ENCODE data around the gene BTBD9.
A peak's percentile ranks its signal among the peaks of the same experiment; 100 is the strongest.

Gene BTBD9

DNA sequence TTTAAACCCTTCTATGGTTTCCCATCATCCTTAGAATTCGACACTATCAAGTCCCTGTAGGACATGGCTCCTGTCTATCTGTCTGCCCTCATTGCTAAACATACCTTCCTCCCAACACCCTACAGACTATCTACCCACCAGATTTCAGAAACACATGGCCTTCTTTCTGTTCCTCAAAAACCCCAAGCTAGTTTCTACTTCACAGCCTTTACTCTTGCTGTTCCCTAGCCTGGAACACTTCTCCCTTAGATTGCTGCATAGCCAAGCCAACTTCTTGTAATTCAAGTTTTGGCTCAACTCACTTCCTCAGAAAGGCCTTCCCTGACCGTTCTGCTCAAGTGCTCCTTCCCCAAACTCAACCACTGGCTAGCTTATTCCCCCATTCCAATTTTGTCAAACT, 156.2 kb downstream of the BTBD9 start:
- DNase-seq (ENCODE audit: extremely low spot score) = peak; percentile 49
- TF ChIP-seq CTCF (IDR thresholded peaks at IDR 0.05; ENCODE audit: control extremely low read depth, extremely low read depth, low read depth, missing control alignments) = no peak
- ChIA-PET POLR2A (no interaction called here), CTCF (interaction anchor here (0.9 to 7.1 kb wide), 7 partner anchors 10 to 34 kb away, joined by 3 to 57 read pairs (median 6); no protein-coding TSS in a partner anchor)

GRCh38 chr6:38482466-38482865, 157.3 kb downstream of the BTBD9 start:
- CTCF ChIA-PET = interaction anchor here (1.2 to 7.1 kb wide), 7 partner anchors 9 to 450 kb away, joined by 3 to 57 read pairs (median 6); no protein-coding TSS in a partner anchor
- DNase-seq (ENCODE audit: extremely low spot score) = no peak
- POLR2A ChIA-PET = interaction anchor here (0.7 kb wide), 1 partner anchor 93 kb away, joined by 13 read pairs; no protein-coding TSS in a partner anchor
- no peak for TF ChIP-seq CTCF (IDR thresholded peaks at IDR 0.05; ENCODE audit: control extremely low read depth, extremely low read depth, low read depth, missing control alignments)

- no peak for DNase-seq (ENCODE audit: extremely low spot score)
- TF ChIP-seq CTCF (IDR thresholded peaks at IDR 0.05; ENCODE audit: control extremely low read depth, extremely low read depth, low read depth, missing control alignments) = no peak
- POLR2A ChIA-PET = no interaction called here
Measured at GRCh38 chr6:38481851-38482250, 157.9 kb downstream of the BTBD9 start.

DNA sequence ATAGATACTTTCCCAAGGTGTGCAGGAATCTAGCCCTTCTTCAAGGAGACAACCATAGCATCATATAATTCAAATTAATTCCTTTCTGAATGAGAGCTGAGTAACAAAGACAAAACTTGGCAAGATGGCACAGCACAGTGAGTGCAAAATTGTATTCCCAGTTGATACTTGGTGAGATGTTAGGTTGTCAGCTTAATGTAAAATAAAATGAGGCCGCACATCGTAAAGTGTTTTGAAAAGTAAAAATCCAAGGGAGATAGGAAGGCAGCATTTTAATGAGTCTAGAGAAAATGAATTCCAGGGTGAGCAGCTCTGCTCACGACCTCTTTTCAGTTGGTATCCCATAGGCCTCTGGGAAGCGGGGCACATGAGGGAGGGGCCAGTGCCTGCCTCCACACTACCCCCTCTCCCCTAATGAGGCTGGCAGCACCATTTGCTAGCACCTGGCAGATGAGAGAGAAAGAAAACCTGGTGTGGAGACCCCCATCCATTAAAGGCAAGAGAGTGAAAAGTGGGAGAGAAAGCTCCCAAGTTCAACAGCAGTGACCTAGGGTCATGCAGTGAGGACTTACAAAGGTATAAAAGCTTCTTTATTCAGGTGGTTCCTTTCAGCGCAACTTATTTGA, 158.4 kb downstream of the BTBD9 start:
- no peak for TF ChIP-seq CTCF (IDR thresholded peaks at IDR 0.05; ENCODE audit: control extremely low read depth, extremely low read depth, low read depth, missing control alignments)
- CTCF ChIA-PET = interaction anchor here (0.6 to 7.1 kb wide), 4 partner anchors 14 to 447 kb away, joined by 3 to 57 read pairs (median 3); no protein-coding TSS in a partner anchor
- no peak for DNase-seq (ENCODE audit: extremely low spot score)
- POLR2A ChIA-PET = no interaction called here

More at GRCh38 chr6:38481851-38482250, 157.9 kb downstream of the BTBD9 start:
- CTCF ChIA-PET = interaction anchor here (0.6 to 7.1 kb wide), 4 partner anchors 13 to 449 kb away, joined by 3 to 57 read pairs (median 3); no protein-coding TSS in a partner anchor

GRCh38 chr6:38480036-38480435, 159.7 kb downstream of the BTBD9 start:
- DNase-seq (ENCODE audit: extremely low spot score) = no peak
- POLR2A ChIA-PET = no interaction called here
- no peak for TF ChIP-seq CTCF (IDR thresholded peaks at IDR 0.05; ENCODE audit: control extremely low read depth, extremely low read depth, low read depth, missing control alignments)
- CTCF ChIA-PET = interaction anchor here (7.1 kb wide), 1 partner anchor 15 kb away, joined by 57 read pairs; no protein-coding TSS in a partner anchor

DNA sequence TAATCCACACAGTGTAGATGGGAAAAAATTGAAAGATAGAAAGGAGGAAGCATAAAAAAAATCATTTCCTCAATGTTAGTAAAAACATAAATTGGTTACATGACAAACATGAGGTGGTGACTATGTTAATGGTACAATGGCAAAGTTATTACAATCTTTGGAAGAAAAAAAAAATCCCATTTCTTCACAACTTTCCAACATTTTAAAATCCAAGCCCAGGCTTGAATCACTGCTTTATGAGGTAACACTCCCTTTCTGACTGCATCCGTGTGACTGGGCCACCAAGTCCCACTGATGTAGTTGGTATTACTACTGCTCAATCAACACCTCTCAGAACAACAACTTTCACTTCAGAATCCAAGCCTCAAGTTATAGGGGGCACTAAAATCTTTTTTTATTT, 160.4 kb downstream of the BTBD9 start:
- no peak for DNase-seq (ENCODE audit: extremely low spot score)
- CTCF ChIA-PET = no interaction called here
- POLR2A ChIA-PET = no interaction called here
- no peak for TF ChIP-seq CTCF (IDR thresholded peaks at IDR 0.05; ENCODE audit: control extremely low read depth, extremely low read depth, low read depth, missing control alignments)

Measured in GM10248 (cell line).